ENCODE measurements around the gene HNF1B. TPM values are rescaled to one million over a fixed set of nuclear protein-coding genes. Genes with fewer than 3 reads are reported as not detected.
A peak's percentile ranks its signal among the peaks of the same experiment; 100 is the strongest.

Gene HNF1B
- total and polyA plus RNA-seq, 7 experiments from 2014 or later: 1.4 TPM; not detected in 6

GRCh38 chr17:37762666-37763065 lies 17.8 kb upstream of the HNF1B start:
- Histone ChIP-seq H3K4me1 (ENCODE audit: control insufficient read depth in 2 of 2, insufficient read depth in 2 of 2, low read length in 2 of 2) (peaks cover 8 to 13% of the 10 kb centered on the region in 2 donors), H3K4me3 (ENCODE audit: low read length) (no peak overlapping the region), H3K27me3 (ENCODE audit: control insufficient read depth in 2 of 2, insufficient read depth in 2 of 2, low read length in 2 of 2) (peaks cover 0 to 5% of the 10 kb centered on the region in 2 donors), H3K27ac (ENCODE audit: low read depth, low read length) (no peak overlapping the region), H3K9me3 (ENCODE audit: control insufficient read depth in 2 of 3, low read length in 3 of 3) (no peaks in the 10 kb centered on the region), H3K36me3 (ENCODE audit: control insufficient read depth in 2 of 3, insufficient read depth in 3 of 3, low read length in 3 of 3) (no peaks in the 10 kb centered on the region)
- H3K36me3 Mint-ChIP-seq: peaks cover 0 to 4% (median 0%) of the 10 kb centered on the region in 5 donors
- ChIA-PET POLR2A (no interaction called here), CTCF (interaction anchor here (0.9 kb wide), 1 partner anchor 81 kb away, joined by 5 read pairs; no protein-coding TSS in a partner anchor)
- no peaks in the 10 kb centered on the region for H3K9me3 Mint-ChIP-seq
- H3K4me3 Mint-ChIP-seq: no peak overlapping the region
- no peak overlapping the region for H3K27ac Mint-ChIP-seq
- peaks cover 5 to 54% (median 12%) of the 10 kb centered on the region in 7 donors for H3K4me1 Mint-ChIP-seq
- intact Hi-C loops (cut with micrococcal nuclease): no loop called here
- DNase-seq: no peak
- H3K27me3 Mint-ChIP-seq: peaks cover 38 to 47% (median 40%) of the 10 kb centered on the region in 5 donors
- ATAC-seq: no peak

- H3K27ac Mint-ChIP-seq: no peak overlapping the region
- peaks cover 5 to 50% (median 12%) of the 10 kb centered on the region in 7 donors for H3K4me1 Mint-ChIP-seq
- peaks cover 0 to 3% (median 0%) of the 10 kb centered on the region in 5 donors for H3K36me3 Mint-ChIP-seq
- ChIA-PET CTCF (no interaction called here), POLR2A (no interaction called here)
- DNase-seq (no peak), ATAC-seq (no peak)
- no peak overlapping the region for H3K27ac ChIP-seq (ENCODE audit: low read depth, low read length)
- no peaks in the 10 kb centered on the region for H3K9me3 ChIP-seq (ENCODE audit: control insufficient read depth in 2 of 3, low read length in 3 of 3)
- peaks cover 0 to 5% of the 10 kb centered on the region in 2 donors for H3K27me3 ChIP-seq (ENCODE audit: control insufficient read depth in 2 of 2, insufficient read depth in 2 of 2, low read length in 2 of 2)
- intact Hi-C loops (cut with micrococcal nuclease): no loop called here
- H3K4me3 Mint-ChIP-seq: peak overlapping the region in 1 of 10 donors; percentile 8
- H3K27me3 Mint-ChIP-seq: peaks cover 31 to 43% (median 35%) of the 10 kb centered on the region in 5 donors
- H3K4me1 ChIP-seq (ENCODE audit: control insufficient read depth in 2 of 2, insufficient read depth in 2 of 2, low read length in 2 of 2): peaks cover 8 to 13% of the 10 kb centered on the region in 2 donors
- no peaks in the 10 kb centered on the region for H3K36me3 ChIP-seq (ENCODE audit: control insufficient read depth in 2 of 3, insufficient read depth in 3 of 3, low read length in 3 of 3)
- H3K9me3 Mint-ChIP-seq: no peaks in the 10 kb centered on the region
- H3K4me3 ChIP-seq (ENCODE audit: low read length): no peak overlapping the region
These were observed 17.1 kb upstream of the HNF1B start for GRCh38 chr17:37761961-37762360.

DNA sequence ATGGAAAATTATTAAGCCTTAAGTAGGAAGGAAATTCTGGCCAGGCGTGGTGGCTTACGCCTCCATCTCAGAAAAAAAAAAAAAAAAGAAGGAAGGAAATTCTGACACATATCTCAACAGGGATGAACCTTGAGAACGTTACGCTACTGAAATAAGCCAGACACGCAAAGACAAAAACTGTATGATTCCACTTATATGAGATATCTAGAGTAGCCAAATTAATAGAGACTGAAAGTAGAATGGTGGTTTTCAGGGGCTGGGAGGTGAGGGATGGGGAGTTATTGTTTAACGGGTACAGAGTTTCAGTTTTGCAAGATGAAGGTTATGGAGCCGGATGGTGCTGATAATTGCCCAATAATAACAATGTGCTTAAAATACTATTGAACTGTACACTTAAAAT lies 16.2 kb upstream of the HNF1B start:
- DNase-seq (no peak), ATAC-seq (no peak)
- H3K36me3 Mint-ChIP-seq: peaks cover 0 to 3% (median 0%) of the 10 kb centered on the region in 5 donors
- Histone ChIP-seq H3K27ac (ENCODE audit: low read depth, low read length) (no peak overlapping the region), H3K4me1 (ENCODE audit: control insufficient read depth in 2 of 2, insufficient read depth in 2 of 2, low read length in 2 of 2) (peaks cover 8 to 13% of the 10 kb centered on the region in 2 donors), H3K27me3 (ENCODE audit: control insufficient read depth in 2 of 2, insufficient read depth in 2 of 2, low read length in 2 of 2) (peaks cover 0 to 5% of the 10 kb centered on the region in 2 donors), H3K4me3 (ENCODE audit: low read length) (no peak overlapping the region), H3K36me3 (ENCODE audit: control insufficient read depth in 2 of 3, insufficient read depth in 3 of 3, low read length in 3 of 3) (no peaks in the 10 kb centered on the region), H3K9me3 (ENCODE audit: control insufficient read depth in 2 of 3, low read length in 3 of 3) (no peaks in the 10 kb centered on the region)
- H3K4me1 Mint-ChIP-seq: peaks cover 5 to 47% (median 12%) of the 10 kb centered on the region in 7 donors
- ChIA-PET CTCF (no interaction called here), POLR2A (no interaction called here)
- H3K27me3 Mint-ChIP-seq: peaks cover 32 to 46% (median 36%) of the 10 kb centered on the region in 5 donors
- no peaks in the 10 kb centered on the region for H3K9me3 Mint-ChIP-seq
- H3K4me3 Mint-ChIP-seq: peak overlapping the region in 1 of 10 donors; percentile 58
- H3K27ac Mint-ChIP-seq: peak overlapping the region in 1 of 9 donors; percentile 35
- intact Hi-C loops (cut with micrococcal nuclease): no loop called here

GRCh38 chr17:37759014-37759637 lies 14.3 kb upstream of the HNF1B start:
- Histone ChIP-seq H3K27ac (ENCODE audit: low read depth, low read length) (no peak overlapping the region), H3K9me3 (ENCODE audit: control insufficient read depth in 2 of 3, low read length in 3 of 3) (no peaks in the 10 kb centered on the region), H3K36me3 (ENCODE audit: control insufficient read depth in 2 of 3, insufficient read depth in 3 of 3, low read length in 3 of 3) (no peaks in the 10 kb centered on the region), H3K27me3 (ENCODE audit: control insufficient read depth in 2 of 2, insufficient read depth in 2 of 2, low read length in 2 of 2) (peaks cover 0 to 2% of the 10 kb centered on the region in 2 donors), H3K4me1 (ENCODE audit: control insufficient read depth in 2 of 2, insufficient read depth in 2 of 2, low read length in 2 of 2) (peaks cover 0 to 1% of the 10 kb centered on the region in 2 donors), H3K4me3 (ENCODE audit: low read length) (no peak overlapping the region)
- ATAC-seq (no peak), DNase-seq (no peak)
- Mint-ChIP-seq H3K9me3 (no peaks in the 10 kb centered on the region), H3K36me3 (peaks cover 0 to 3% (median 0%) of the 10 kb centered on the region in 5 donors), H3K4me1 (peaks cover 0 to 33% (median under 1%) of the 10 kb centered on the region in 7 donors), H3K27me3 (peaks cover 32 to 42% (median 35%) of the 10 kb centered on the region in 5 donors), H3K4me3 (no peak overlapping the region), H3K27ac (peak overlapping the region in 2 of 9 donors; percentile 21 to 31)
- intact Hi-C loops (cut with micrococcal nuclease): no loop called here
- POLR2A ChIA-PET: no interaction called here
- CTCF ChIA-PET: interaction anchor here (0.7 to 0.8 kb wide), 2 partner anchors 11 to 57 kb away, joined by 3 read pairs; no protein-coding TSS in a partner anchor

DNA sequence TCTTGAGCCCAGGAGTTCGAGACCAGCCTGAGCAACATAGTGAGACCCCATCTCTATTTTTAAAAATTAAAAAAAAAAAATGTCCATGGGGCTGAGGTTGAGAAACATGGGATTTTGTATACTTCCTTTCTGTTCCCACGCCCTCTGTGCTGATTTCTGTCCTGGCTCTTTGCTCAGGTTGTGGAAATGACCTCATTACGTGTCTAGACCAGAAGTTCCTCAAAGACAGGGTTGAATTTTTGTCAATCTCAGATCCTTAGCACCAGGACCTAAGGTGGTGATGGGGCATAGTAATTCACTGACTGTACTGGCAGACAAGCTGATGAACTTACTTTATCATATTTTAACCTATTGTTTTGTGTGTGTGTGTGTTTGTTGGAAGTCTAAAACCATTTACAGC lies 11.2 kb upstream of the HNF1B start:
- H3K27ac Mint-ChIP-seq: no peak overlapping the region
- H3K9me3 Mint-ChIP-seq: no peaks in the 10 kb centered on the region
- H3K27me3 ChIP-seq (ENCODE audit: control insufficient read depth in 2 of 2, insufficient read depth in 2 of 2, low read length in 2 of 2): no peaks in the 10 kb centered on the region
- no peak overlapping the region for H3K4me3 Mint-ChIP-seq
- no peak overlapping the region for H3K4me3 ChIP-seq (ENCODE audit: low read length)
- peaks cover 20 to 34% (median 21%) of the 10 kb centered on the region in 5 donors for H3K27me3 Mint-ChIP-seq
- no peaks in the 10 kb centered on the region for H3K9me3 ChIP-seq (ENCODE audit: control insufficient read depth in 2 of 3, low read length in 3 of 3)
- peaks cover 0 to 28% (median 0%) of the 10 kb centered on the region in 7 donors for H3K4me1 Mint-ChIP-seq
- H3K36me3 ChIP-seq (ENCODE audit: control insufficient read depth in 2 of 3, insufficient read depth in 3 of 3, low read length in 3 of 3): no peaks in the 10 kb centered on the region
- ChIA-PET CTCF (no interaction called here), POLR2A (no interaction called here)
- DNase-seq (no peak), ATAC-seq (no peak)
- H3K36me3 Mint-ChIP-seq: no peaks in the 10 kb centered on the region
- H3K4me1 ChIP-seq (ENCODE audit: control insufficient read depth in 2 of 2, insufficient read depth in 2 of 2, low read length in 2 of 2): no peaks in the 10 kb centered on the region
- H3K27ac ChIP-seq (ENCODE audit: low read depth, low read length): no peak overlapping the region
- intact Hi-C loops (cut with micrococcal nuclease): no loop called here

GRCh38 chr17:37755455-37755854 lies 10.6 kb upstream of the HNF1B start:
- intact Hi-C loops (cut with micrococcal nuclease): no loop called here
- Histone ChIP-seq H3K27ac (ENCODE audit: low read depth, low read length) (no peak overlapping the region), H3K36me3 (ENCODE audit: control insufficient read depth in 2 of 3, insufficient read depth in 3 of 3, low read length in 3 of 3) (no peaks in the 10 kb centered on the region), H3K4me3 (ENCODE audit: low read length) (no peak overlapping the region), H3K4me1 (ENCODE audit: control insufficient read depth in 2 of 2, insufficient read depth in 2 of 2, low read length in 2 of 2) (no peaks in the 10 kb centered on the region), H3K9me3 (ENCODE audit: control insufficient read depth in 2 of 3, low read length in 3 of 3) (no peaks in the 10 kb centered on the region), H3K27me3 (ENCODE audit: control insufficient read depth in 2 of 2, insufficient read depth in 2 of 2, low read length in 2 of 2) (no peaks in the 10 kb centered on the region)
- DNase-seq (no peak), ATAC-seq (no peak)
- Mint-ChIP-seq H3K4me3 (no peak overlapping the region), H3K4me1 (peaks cover 0 to 30% (median 0%) of the 10 kb centered on the region in 7 donors), H3K27me3 (peaks cover 18 to 35% (median 21%) of the 10 kb centered on the region in 5 donors), H3K27ac (no peak overlapping the region), H3K9me3 (no peaks in the 10 kb centered on the region), H3K36me3 (no peaks in the 10 kb centered on the region)
- POLR2A ChIA-PET: no interaction called here
- CTCF ChIA-PET: no interaction called here

- Histone ChIP-seq H3K4me3 (ENCODE audit: low read length) (no peak overlapping the region), H3K36me3 (ENCODE audit: control insufficient read depth in 2 of 3, insufficient read depth in 3 of 3, low read length in 3 of 3) (no peaks in the 10 kb centered on the region), H3K27ac (ENCODE audit: low read depth, low read length) (no peak overlapping the region), H3K4me1 (ENCODE audit: control insufficient read depth in 2 of 2, insufficient read depth in 2 of 2, low read length in 2 of 2) (no peaks in the 10 kb centered on the region), H3K9me3 (ENCODE audit: control insufficient read depth in 2 of 3, low read length in 3 of 3) (no peaks in the 10 kb centered on the region), H3K27me3 (ENCODE audit: control insufficient read depth in 2 of 2, insufficient read depth in 2 of 2, low read length in 2 of 2) (no peaks in the 10 kb centered on the region)
- Mint-ChIP-seq H3K36me3 (no peaks in the 10 kb centered on the region), H3K27ac (no peak overlapping the region), H3K27me3 (peaks cover 13 to 30% (median 19%) of the 10 kb centered on the region in 5 donors), H3K4me1 (peaks cover 0 to 24% (median 0%) of the 10 kb centered on the region in 7 donors), H3K9me3 (no peaks in the 10 kb centered on the region), H3K4me3 (no peak overlapping the region)
- DNase-seq (no peak), ATAC-seq (no peak)
- ChIA-PET CTCF (interaction anchor here (0.7 kb wide), 1 partner anchor 16 kb away, joined by 4 read pairs; no protein-coding TSS in a partner anchor), POLR2A (no interaction called here)
- intact Hi-C loops (cut with micrococcal nuclease): loop anchor here in 1 of 2 donors (5.0 kb wide), 1 partner anchor 52 kb away; no protein-coding TSS in a partner anchor
These were observed 9.5 kb upstream of the HNF1B start for GRCh38 chr17:37754363-37754762.

Measured in naive thymus-derived CD4-positive, alpha-beta T cell (primary cell).